Vagina (tissue), 2 donors: ENCODE measurements around the gene PHKG2.

Experiments used
- POLR2A ChIP-seq, 2 donors: fragments of 450-650 bp; IDR thresholded peaks; one replicate each; pipeline ENCODE4 v1.6.1; 2017; ENCODE audit warnings: antibody characterized with exemption in 2 of 2, mild to moderate bottlenecking in 2 of 2, moderate library complexity in 2 of 2
- POLR2AphosphoS5 ChIP-seq, 2 donors: sonication (generic); formaldehyde crosslinking; IDR thresholded peaks; one replicate each; pipeline ENCODE4 v1.9.0; 2017; ENCODE audit warnings: antibody characterized with exemption in 2 of 2, mild to moderate bottlenecking in 2 of 2, low read depth in 1 of 2; ENCODE audit not compliant: insufficient read depth in 1 of 2
- TF ChIP-seq, protein P1 (sequence below), 3 experiments: fragments of 450-650 bp in 2 of 3; fragments of 200-600 bp in 1 of 3; sonication (generic) in 1 of 3; IDR thresholded peaks; one replicate each; pipeline ENCODE4 v1.5.1; 2017 to 2019; ENCODE audit warnings: antibody characterized with exemption in 3 of 3, mild to moderate bottlenecking in 2 of 3, moderate library complexity in 2 of 3

DNA sequence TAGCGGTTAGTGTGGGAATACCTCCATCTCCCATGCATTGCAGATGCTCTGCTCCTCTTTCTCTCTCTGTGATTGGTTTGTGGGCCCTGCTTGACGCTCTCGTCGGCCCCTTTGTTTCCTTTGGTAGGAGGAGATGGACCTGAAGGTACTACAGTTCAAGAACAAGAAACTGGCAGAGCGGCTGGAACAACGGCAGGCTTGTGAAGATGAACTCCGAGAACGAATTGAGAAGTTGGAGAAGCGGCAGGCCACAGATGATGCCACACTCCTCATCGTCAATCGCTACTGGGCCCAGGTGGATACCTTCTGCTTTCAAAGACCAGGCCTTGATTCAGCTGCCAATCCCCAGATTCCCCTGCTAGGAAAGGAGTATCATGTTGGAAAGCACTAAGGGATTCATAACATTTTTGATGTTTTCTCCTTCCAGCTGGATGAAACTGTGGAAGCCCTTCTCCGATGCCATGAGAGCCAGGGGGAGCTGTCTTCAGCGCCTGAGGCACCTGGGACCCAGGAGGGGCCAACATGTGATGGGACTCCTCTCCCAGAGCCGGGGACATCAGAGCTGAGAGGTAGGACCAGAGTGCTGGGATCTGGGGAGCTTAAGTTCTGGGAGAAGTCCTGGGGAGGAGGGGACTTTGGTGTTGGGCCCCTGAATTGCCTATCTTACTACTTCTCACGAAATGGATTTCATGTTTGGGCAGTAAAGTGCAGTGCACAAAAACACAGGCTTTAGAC, 14.9 kb downstream of the PHKG2 start:
- TF ChIP-seq, protein P1, sequence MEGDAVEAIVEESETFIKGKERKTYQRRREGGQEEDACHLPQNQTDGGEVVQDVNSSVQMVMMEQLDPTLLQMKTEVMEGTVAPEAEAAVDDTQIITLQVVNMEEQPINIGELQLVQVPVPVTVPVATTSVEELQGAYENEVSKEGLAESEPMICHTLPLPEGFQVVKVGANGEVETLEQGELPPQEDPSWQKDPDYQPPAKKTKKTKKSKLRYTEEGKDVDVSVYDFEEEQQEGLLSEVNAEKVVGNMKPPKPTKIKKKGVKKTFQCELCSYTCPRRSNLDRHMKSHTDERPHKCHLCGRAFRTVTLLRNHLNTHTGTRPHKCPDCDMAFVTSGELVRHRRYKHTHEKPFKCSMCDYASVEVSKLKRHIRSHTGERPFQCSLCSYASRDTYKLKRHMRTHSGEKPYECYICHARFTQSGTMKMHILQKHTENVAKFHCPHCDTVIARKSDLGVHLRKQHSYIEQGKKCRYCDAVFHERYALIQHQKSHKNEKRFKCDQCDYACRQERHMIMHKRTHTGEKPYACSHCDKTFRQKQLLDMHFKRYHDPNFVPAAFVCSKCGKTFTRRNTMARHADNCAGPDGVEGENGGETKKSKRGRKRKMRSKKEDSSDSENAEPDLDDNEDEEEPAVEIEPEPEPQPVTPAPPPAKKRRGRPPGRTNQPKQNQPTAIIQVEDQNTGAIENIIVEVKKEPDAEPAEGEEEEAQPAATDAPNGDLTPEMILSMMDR (IDR thresholded peaks at IDR 0.05): no peak
- TF ChIP-seq POLR2AphosphoS5 (IDR thresholded peaks at IDR 0.05; ENCODE audit: insufficient read depth in 1 of 2, low read depth in 1 of 2): no peak
- TF ChIP-seq POLR2A (IDR thresholded peaks at IDR 0.05): no peak
